NCI-H146 (cell line): Measurements from ENCODE around the gene SPRR1B.
"Not testable (repeated sequence)": the region's sequence is repeated elsewhere in the genome, so short reads cannot be mapped to it uniquely, and the experiment has no call there.

Experiments
- DNase-seq: peaks from one replicate; lab custom pipeline; 2025; lab: John Stamatoyannopoulos, UW

The SPRR1B gene, protein sequence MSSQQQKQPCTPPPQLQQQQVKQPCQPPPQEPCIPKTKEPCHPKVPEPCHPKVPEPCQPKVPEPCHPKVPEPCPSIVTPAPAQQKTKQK

GRCh38 chr1:153030895-153031294 is at the start of gene SPRR1B:
Gene SPRR1B, plus strand, starts transcription at chr1:153031203. Its CDS starts 1,143 bp downstream, at chr1:153032346.
- DNase-seq, result no peak

- no peak for DNase-seq
Measured at GRCh38 chr1:152982076-152982475, 48.9 kb upstream of the SPRR1B start.

DNA sequence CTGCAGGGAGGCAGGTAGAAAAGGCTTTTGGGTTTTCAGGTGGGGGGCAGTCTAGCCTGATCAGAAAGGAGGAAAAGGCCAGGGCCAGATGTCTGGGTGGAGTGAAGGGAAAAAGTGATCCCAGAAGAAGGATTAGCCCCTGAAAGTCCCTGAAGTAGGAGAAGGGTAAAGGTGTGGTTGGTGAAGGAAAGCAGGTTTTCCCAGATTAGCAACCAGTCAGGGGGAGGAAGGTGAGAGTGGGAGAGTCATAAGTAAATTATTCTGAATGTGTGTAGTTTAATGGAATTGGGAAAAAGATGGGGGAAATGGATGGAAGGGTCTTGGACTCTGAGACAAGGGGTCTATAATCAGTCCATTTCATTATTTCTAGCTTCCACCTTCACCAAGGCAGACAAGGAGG is 47.8 kb upstream of the SPRR1B start:
- no peak for DNase-seq

GRCh38 chr1:152983743-152984142 is 47.3 kb upstream of the SPRR1B start, which contains the start of gene SPRR1A:
Gene SPRR1A, plus strand, starts transcription at chr1:152984081. Its CDS starts 1,150 bp downstream, at chr1:152985231.
- no peak for DNase-seq

- DNase-seq, result no peak
Measured at GRCh38 chr1:152986578-152986977, 44.4 kb upstream of the SPRR1B start.

GRCh38 chr1:152993186-152993585 is 37.8 kb upstream of the SPRR1B start:
- no peak for DNase-seq

DNA sequence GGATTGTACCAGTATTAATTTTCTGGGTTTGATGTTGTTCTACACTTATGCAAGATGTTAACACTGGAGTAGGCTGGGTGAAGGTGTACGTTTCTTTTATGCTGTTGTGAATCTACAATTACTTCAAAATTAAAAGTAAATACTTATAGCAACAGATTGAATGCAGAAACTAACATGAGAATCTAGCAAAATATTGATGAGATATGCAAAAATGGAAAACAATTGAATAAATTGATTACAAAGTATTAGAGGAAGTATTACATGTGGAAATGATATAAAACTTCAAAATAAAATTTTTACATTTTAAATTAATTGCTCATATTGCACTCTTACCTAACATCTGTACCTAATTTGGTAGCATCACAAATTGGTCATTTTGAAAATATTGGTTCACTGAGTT is 35.2 kb upstream of the SPRR1B start:
- DNase-seq, result no peak

GRCh38 chr1:152996633-152997400 is 34.2 kb upstream of the SPRR1B start:
- DNase-seq, result no peak

GRCh38 chr1:152997901-152998300 is 33.1 kb upstream of the SPRR1B start:
- no peak for DNase-seq

DNA sequence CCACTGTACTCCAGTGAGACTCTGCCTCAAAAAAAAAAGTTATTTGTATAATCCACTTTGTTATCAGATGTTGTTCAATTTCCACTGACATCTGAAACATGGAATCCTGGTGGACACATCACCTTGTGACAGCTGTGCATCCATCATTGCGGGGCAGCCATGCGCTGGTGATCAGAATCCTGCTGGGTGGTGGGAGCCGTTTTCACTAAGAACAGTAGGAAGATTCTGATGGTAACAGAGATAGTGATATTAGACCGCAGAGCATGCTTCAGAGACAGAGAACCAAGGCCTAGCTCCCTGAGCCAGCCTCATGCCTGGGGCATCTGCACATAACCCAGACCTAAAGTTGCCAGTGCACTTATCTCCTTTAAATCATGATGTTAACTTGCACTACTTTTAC is 32.5 kb upstream of the SPRR1B start:
- no peak for DNase-seq

DNA sequence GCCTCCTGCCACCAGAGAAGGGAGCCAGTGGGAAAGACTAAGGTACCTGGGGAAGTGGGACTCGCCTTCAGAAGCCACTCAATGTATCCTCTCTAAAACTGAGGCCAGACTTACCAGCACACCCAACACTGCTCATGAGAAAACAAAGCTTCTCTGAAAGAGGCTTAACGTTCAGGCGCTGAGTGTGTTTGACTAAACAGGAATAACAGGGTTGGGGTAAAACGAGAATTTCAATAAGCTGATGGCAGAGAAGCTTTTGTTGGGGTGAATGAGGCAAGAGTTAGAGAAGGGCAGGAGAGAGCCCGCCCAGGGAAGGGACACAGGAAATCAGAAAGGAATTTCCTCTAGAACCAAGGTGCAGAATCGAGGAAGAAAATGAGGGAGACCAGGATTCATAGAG is 31.2 kb upstream of the SPRR1B start:
- DNase-seq, result no peak

- no peak for DNase-seq
Measured at GRCh38 chr1:153000294-153000693, 30.7 kb upstream of the SPRR1B start.

- no peak for DNase-seq
Measured at GRCh38 chr1:153001382-153001781, 29.6 kb upstream of the SPRR1B start, which contains the start of gene SPRR3. Gene SPRR3, plus strand, starts transcription at chr1:153001749. Its CDS starts 1,272 bp downstream, at chr1:153003021.

DNA sequence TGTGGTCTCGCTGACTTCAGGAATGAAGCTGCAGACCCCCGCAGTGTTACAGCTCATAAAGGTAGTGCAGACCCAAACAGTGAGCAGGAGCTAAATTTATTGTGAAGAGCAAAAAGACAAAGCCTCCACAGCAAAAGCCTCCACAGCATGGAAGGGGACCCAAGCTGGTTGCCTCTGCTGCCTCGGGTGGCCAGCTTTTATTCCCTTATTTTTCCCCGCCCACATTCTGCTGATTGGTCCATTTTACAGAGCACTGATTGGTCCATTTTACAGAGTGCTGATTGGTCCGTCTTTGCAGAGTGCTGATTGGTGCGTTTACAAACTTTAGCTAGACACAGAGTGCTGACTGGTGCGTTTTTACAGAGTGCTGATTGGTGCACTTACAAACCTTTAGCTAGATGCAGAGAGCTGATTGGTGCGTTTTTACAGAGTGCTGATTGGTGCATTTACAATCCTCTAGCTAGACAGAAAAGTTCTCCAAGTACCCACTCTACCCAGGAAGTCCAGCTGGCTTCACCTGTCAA is 19.7 kb upstream of the SPRR1B start:
- DNase-seq, result not testable (repeated sequence)

- DNase-seq, result not testable (repeated sequence)
Measured at GRCh38 chr1:153021829-153022228, 9.2 kb upstream of the SPRR1B start.

GRCh38 chr1:153022340-153022739 is 8.7 kb upstream of the SPRR1B start:
- not testable (repeated sequence) for DNase-seq

DNA sequence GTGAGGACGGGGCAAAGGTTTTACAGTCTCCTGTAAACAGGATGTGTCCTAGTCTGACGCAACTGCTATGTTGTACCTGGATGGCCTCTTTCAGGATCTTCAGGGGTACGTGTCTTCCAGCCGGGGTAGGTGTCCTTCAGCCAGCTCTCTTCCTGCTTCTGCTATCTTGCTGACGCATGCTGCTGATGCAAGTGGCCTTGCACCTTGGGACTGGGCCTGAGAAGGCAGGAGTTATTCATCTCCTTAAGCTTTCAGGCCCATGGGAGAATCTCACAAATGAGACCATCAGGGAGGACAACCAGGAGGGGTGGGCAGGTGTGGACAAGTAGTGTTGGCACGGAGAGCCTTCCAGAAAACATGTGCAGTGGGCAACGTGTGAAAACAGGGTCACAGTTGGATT is 7.9 kb upstream of the SPRR1B start:
- DNase-seq, result no peak

DNA sequence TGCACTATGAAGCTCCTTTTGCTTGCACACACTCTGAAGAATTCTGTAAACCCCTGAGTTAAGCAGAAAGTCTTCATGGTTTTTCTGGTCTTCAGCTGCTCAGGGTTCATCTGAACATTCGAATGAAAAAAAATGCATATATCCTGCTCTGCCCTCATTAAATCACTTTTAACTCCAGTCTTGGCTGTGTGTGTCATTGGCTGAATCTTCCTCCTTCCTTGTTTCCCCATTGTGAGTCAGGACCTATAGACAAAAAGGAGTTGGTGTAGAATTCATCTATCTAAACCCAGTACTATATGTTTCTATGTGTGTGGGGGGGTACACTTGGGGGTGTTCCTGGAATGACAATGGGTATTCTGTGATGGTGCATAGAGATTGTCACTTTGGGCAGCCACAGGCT is 6.6 kb upstream of the SPRR1B start:
- no peak for DNase-seq

- no peak for DNase-seq
Measured at GRCh38 chr1:153025797-153026196, 5.2 kb upstream of the SPRR1B start.

DNA sequence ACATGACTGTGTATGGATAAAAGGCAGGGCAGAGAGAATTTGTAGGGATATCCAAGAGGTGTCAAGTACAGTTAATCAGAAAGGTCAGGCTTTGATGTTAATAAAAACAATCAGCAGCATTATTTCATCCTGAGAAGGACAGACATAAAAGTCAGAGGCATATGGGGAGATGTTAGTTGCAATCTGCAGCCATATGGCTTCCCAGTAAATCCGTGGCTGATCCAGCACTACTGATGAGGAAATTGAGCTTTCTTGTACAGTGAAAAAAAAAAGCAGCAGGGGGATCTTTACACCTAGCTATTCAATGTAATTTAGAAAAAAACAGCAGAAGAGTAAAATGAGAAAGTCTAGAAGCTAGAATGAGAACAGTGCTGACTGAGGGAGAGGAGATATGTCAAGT is 2.2 kb upstream of the SPRR1B start:
- DNase-seq, result no peak

DNA sequence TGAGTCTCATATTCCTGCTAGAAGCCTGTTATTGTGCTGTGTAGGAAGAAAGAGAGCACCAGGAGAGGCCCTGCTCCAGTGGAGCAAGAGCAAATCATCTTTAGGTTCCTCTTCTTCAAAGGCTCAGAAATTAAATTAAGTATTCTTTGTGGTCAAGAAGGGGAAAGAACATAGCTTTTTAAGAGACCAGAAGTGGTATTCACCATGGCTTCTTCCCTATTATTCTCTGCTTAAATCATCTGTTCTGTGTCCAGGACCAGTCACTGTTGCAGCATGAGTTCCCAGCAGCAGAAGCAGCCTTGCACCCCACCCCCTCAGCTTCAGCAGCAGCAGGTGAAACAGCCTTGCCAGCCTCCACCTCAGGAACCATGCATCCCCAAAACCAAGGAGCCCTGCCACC is 1.1 kb downstream of the SPRR1B start:
- no peak for DNase-seq

- DNase-seq, result no peak
Measured at GRCh38 chr1:153032677-153033308, 1.8 kb downstream of the SPRR1B start.

DNA sequence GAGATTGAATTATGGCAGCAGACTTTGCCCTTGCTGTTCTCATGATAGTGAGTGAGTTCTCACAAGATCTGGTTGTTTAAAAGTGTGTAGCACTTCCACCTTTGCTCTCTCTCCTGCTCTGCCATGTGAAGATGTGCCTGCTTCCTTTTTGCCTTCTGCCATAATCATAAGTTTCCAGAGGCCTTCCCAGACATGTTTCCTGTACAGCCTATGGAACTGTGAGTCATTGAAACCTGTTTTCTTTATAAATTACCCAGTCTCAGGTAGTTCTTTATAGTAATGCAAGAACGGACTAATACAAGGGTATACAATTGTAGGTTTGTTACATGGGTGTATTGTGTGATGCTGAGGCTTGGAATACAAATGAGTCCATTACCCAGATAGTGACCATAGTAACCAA is 4.2 kb downstream of the SPRR1B start:
- no peak for DNase-seq
